ENCODE results near the gene FPR3.

Gene FPR3

GRCh38 chr19:51796195-51796679, 1.3 kb downstream of the FPR3 start:
- ChIA-PET CTCF (interaction anchor here (1.6 to 1.7 kb wide), 2 partner anchors 12 to 19 kb away, joined by 6 to 8 read pairs; no protein-coding TSS in a partner anchor), POLR2A (no interaction called here)
- no peak for TF ChIP-seq REPIN1 (tag by site-specific recombination; IDR thresholded peaks at IDR 0.05; ENCODE audit: low read depth)
- TF ChIP-seq ZBTB7A (tag by site-specific recombination; IDR thresholded peaks at IDR 0.05; ENCODE audit: low read depth) = no peak
- Histone ChIP-seq H3K4me1 (ENCODE audit: control insufficient read depth, insufficient read depth, low read length) (no peaks in the 10 kb centered on the region), H3K36me3 (ENCODE audit: control insufficient read depth in 2 of 2, insufficient read depth in 1 of 2, low read length in 2 of 2) (no peaks in the 10 kb centered on the region), H3K4me3 (ENCODE audit: low read depth, low read length) (no peak overlapping the region), H3K27ac (ENCODE audit: extremely low read depth, low read depth, low read length) (no peak overlapping the region), H3K9me3 (ENCODE audit: control insufficient read depth, insufficient read depth, low read depth, low read length) (no peaks in the 10 kb centered on the region)

GRCh38 chr19:51797480-51797879, 2.5 kb downstream of the FPR3 start:
- Histone ChIP-seq H3K4me1 (ENCODE audit: control insufficient read depth, insufficient read depth, low read length) (no peaks in the 10 kb centered on the region), H3K9me3 (ENCODE audit: control insufficient read depth, insufficient read depth, low read depth, low read length) (no peaks in the 10 kb centered on the region), H3K27ac (ENCODE audit: extremely low read depth, low read depth, low read length) (no peak overlapping the region), H3K36me3 (ENCODE audit: control insufficient read depth in 2 of 2, insufficient read depth in 1 of 2, low read length in 2 of 2) (no peaks in the 10 kb centered on the region), H3K4me3 (ENCODE audit: low read depth, low read length) (no peak overlapping the region)
- ChIA-PET POLR2A (no interaction called here), CTCF (interaction anchor here (0.6 kb wide), 1 partner anchor 88 kb away, joined by 3 read pairs; no protein-coding TSS in a partner anchor)
- no peak for TF ChIP-seq ZNF138 (tag by site-specific recombination; IDR thresholded peaks at IDR 0.05; ENCODE audit: borderline replicate concordance)
- no peak for TF ChIP-seq ZNF292 (tag by site-specific recombination; IDR thresholded peaks at IDR 0.05; ENCODE audit: borderline replicate concordance, low read depth)
- TF ChIP-seq OVOL3 (tag by site-specific recombination; IDR thresholded peaks at IDR 0.05) = no peak
- no peak for TF ChIP-seq BCL11A (tag by site-specific recombination; IDR thresholded peaks at IDR 0.05; ENCODE audit: low read depth)

- ChIA-PET CTCF (interaction anchor here (1.3 kb wide), 1 partner anchor 21 kb away, joined by 4 read pairs; no protein-coding TSS in a partner anchor), POLR2A (no interaction called here)
- TF ChIP-seq ZNF600 (tag by site-specific recombination; IDR thresholded peaks at IDR 0.05) (no peak), BCL6B (tag by site-specific recombination; IDR thresholded peaks at IDR 0.05) (no peak), ZFP37 (tag by site-specific recombination; IDR thresholded peaks at IDR 0.05) (no peak), REST (tag by site-specific recombination; IDR thresholded peaks at IDR 0.05) (no peak), ZNF394 (tag by site-specific recombination; IDR thresholded peaks at IDR 0.05; ENCODE audit: borderline replicate concordance) (no peak), ZFP3 (tag by site-specific recombination; IDR thresholded peaks at IDR 0.05; ENCODE audit: low read depth) (no peak), ZNF19 (tag by site-specific recombination; IDR thresholded peaks at IDR 0.05; ENCODE audit: low read depth) (no peak)
- H3K4me3 ChIP-seq (ENCODE audit: low read depth, low read length) = no peak overlapping the region
- H3K4me1 ChIP-seq (ENCODE audit: control insufficient read depth, insufficient read depth, low read length) = no peaks in the 10 kb centered on the region
- no peaks in the 10 kb centered on the region for H3K36me3 ChIP-seq (ENCODE audit: control insufficient read depth in 2 of 2, insufficient read depth in 1 of 2, low read length in 2 of 2)
- no peaks in the 10 kb centered on the region for H3K9me3 ChIP-seq (ENCODE audit: control insufficient read depth, insufficient read depth, low read depth, low read length)
- H3K27ac ChIP-seq (ENCODE audit: extremely low read depth, low read depth, low read length) = no peak overlapping the region
Observed at GRCh38 chr19:51798062-51798461, 3.1 kb downstream of the FPR3 start.
